ENCODE data around the gene RDH5.

Gene RDH5

GRCh38 chr12:55732288-55732687, 12.1 kb downstream of the RDH5 start:
- H4K20me1 ChIP-seq (ENCODE audit: control insufficient read depth, insufficient read depth, low read depth, low read length), result no peaks in the 10 kb centered on the region
- no peaks in the 10 kb centered on the region for H3K9me2 ChIP-seq (replicated peaks; ENCODE audit: control insufficient read depth, low read length)
- no peaks in the 10 kb centered on the region for H3K9me3 ChIP-seq (ENCODE audit: control insufficient read depth, insufficient read depth, low read length)
- H3K27me3 ChIP-seq (ENCODE audit: control insufficient read depth, low read length), result no peaks in the 10 kb centered on the region
- no peaks in the 10 kb centered on the region for H3K36me3 ChIP-seq (ENCODE audit: control insufficient read depth, low read length)
- TF ChIP-seq EZH2phosphoT487 (IDR thresholded peaks at IDR 0.05; ENCODE audit: borderline replicate concordance, low read length) (no peak), CTCF (IDR thresholded peaks at IDR 0.05; ENCODE audit: low read depth, low read length, poor library complexity, severe bottlenecking) (no peak)
- H3K4me3 ChIP-seq (ENCODE audit: low read length), result no peak overlapping the region
- H3F3A ChIP-seq (ENCODE audit: control insufficient read depth, insufficient read depth), result peaks cover 9% of the 10 kb centered on the region
- no peak overlapping the region for H3K4me2 ChIP-seq (ENCODE audit: low read length)
- peaks cover 7% of the 10 kb centered on the region for H3K79me2 ChIP-seq (ENCODE audit: control insufficient read depth, low read length)
- peaks cover 26% of the 10 kb centered on the region for H3K4me1 ChIP-seq (ENCODE audit: control insufficient read depth, low read length)
- H3K27ac ChIP-seq (ENCODE audit: low read depth, low read length), result no peak overlapping the region

DNA sequence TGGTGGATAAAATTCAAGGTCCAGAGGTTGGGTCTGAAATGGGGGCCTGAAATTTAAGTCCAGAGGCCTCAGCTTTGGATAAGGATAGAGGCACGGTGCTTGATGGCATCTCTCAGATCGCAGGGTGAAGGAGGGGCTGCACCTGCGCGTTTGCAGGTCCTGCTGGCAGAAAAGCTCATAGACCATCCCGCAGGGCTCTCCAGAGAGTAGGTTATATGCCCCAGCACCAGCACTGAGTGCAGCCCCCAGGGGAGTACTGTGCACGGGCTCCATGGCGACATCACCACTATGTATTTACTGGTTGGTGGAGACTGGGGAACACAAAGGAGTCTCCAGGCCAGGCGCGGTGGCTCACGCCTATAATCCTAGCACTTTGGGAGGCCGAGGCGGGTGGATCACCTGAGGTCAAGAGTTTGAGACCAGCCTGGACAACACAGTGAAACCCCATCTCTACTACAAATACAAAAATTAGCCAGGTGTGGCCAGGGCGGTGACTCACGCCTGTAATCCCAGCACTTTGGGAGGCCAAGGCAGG, 12.9 kb downstream of the RDH5 start:
- Histone ChIP-seq H3K9me3 (ENCODE audit: control insufficient read depth, insufficient read depth, low read length) (no peaks in the 10 kb centered on the region), H3K36me3 (ENCODE audit: control insufficient read depth, low read length) (no peaks in the 10 kb centered on the region), H3K79me2 (ENCODE audit: control insufficient read depth, low read length) (peaks cover 1% of the 10 kb centered on the region), H3K4me1 (ENCODE audit: control insufficient read depth, low read length) (peaks cover 28% of the 10 kb centered on the region), H3K27me3 (ENCODE audit: control insufficient read depth, low read length) (no peaks in the 10 kb centered on the region), H3K27ac (ENCODE audit: low read depth, low read length) (no peak overlapping the region), H3K9me2 (replicated peaks; ENCODE audit: control insufficient read depth, low read length) (no peaks in the 10 kb centered on the region), H4K20me1 (ENCODE audit: control insufficient read depth, insufficient read depth, low read depth, low read length) (no peaks in the 10 kb centered on the region), H3K4me3 (ENCODE audit: low read length) (no peak overlapping the region), H3F3A (ENCODE audit: control insufficient read depth, insufficient read depth) (peaks cover 9% of the 10 kb centered on the region), H3K4me2 (ENCODE audit: low read length) (no peak overlapping the region)
- TF ChIP-seq CTCF (IDR thresholded peaks at IDR 0.05; ENCODE audit: low read depth, low read length, poor library complexity, severe bottlenecking) (no peak), EZH2phosphoT487 (IDR thresholded peaks at IDR 0.05; ENCODE audit: borderline replicate concordance, low read length) (no peak)

DNA sequence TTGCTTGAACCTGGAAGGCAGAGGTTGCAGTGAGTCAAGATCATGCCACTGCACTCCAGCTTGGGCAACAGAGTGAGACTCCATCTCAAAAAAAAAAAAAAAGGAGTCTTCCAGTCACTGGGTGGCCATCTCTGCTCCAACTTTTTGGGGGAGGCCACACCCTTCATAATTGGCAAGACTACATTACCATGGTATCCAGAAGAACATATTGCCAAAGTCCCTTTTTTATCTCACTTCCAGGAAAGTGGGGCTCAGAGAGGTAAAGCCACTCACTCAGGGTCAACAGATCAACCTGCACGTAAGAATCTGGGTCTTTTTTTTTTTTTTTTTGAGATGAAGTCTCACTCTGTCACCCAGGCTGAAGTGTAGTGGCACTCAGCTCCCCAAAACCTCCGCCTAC, 13.7 kb downstream of the RDH5 start:
- Histone ChIP-seq H3K4me1 (ENCODE audit: control insufficient read depth, low read length) (peaks cover 32% of the 10 kb centered on the region), H3K9me2 (replicated peaks; ENCODE audit: control insufficient read depth, low read length) (no peaks in the 10 kb centered on the region), H3K27ac (ENCODE audit: low read depth, low read length) (no peak overlapping the region), H3K79me2 (ENCODE audit: control insufficient read depth, low read length) (no peaks in the 10 kb centered on the region), H3K4me2 (ENCODE audit: low read length) (no peak overlapping the region), H3F3A (ENCODE audit: control insufficient read depth, insufficient read depth) (peaks cover 11% of the 10 kb centered on the region), H3K9me3 (ENCODE audit: control insufficient read depth, insufficient read depth, low read length) (no peaks in the 10 kb centered on the region), H3K4me3 (ENCODE audit: low read length) (no peak overlapping the region), H3K36me3 (ENCODE audit: control insufficient read depth, low read length) (no peaks in the 10 kb centered on the region), H4K20me1 (ENCODE audit: control insufficient read depth, insufficient read depth, low read depth, low read length) (no peaks in the 10 kb centered on the region), H3K27me3 (ENCODE audit: control insufficient read depth, low read length) (no peaks in the 10 kb centered on the region)
- no peak for TF ChIP-seq CTCF (IDR thresholded peaks at IDR 0.05; ENCODE audit: low read depth, low read length, poor library complexity, severe bottlenecking)
- no peak for TF ChIP-seq EZH2phosphoT487 (IDR thresholded peaks at IDR 0.05; ENCODE audit: borderline replicate concordance, low read length)

Data from DOHH2 (cell line).